Ishikawa (cell line): Measurements from ENCODE around the gene RUNX1.

Experiments used
- CEBPB ChIP-seq: IDR thresholded peaks from 2 replicates; pipeline ENCODE4 v1.6.1; 2012
- CREB1 ChIP-seq: IDR thresholded peaks from 2 replicates; pipeline ENCODE4 v1.6.1; 2012; ENCODE audit warnings: low read depth
- EGR1 ChIP-seq: IDR thresholded peaks from 2 replicates; pipeline ENCODE4 v1.6.1; 2012
- EP300 ChIP-seq: IDR thresholded peaks from 2 replicates; pipeline ENCODE4 v1.6.1; 2012; ENCODE audit warnings: borderline replicate concordance
- FOXM1 ChIP-seq: IDR thresholded peaks from 2 replicates; pipeline ENCODE4 v1.6.1; 2012; ENCODE audit warnings: low read depth, borderline replicate concordance
- MAX ChIP-seq: IDR thresholded peaks from 2 replicates; pipeline ENCODE4 v1.6.1; 2012
- NFIC ChIP-seq: IDR thresholded peaks from 2 replicates; pipeline ENCODE4 v1.6.1; 2012
- RAD21 ChIP-seq: IDR thresholded peaks from 2 replicates; pipeline ENCODE4 v1.6.1; 2012; ENCODE audit warnings: low read depth
- REST ChIP-seq: IDR thresholded peaks from 2 replicates; pipeline ENCODE4 v1.6.1; 2012; ENCODE audit warnings: low read depth, mild to moderate bottlenecking
- TAF1 ChIP-seq: IDR thresholded peaks from 2 replicates; pipeline ENCODE4 v1.6.1; 2012; ENCODE audit warnings: low read depth, mild to moderate bottlenecking
- TCF12 ChIP-seq: IDR thresholded peaks from 2 replicates; pipeline ENCODE4 v1.6.1; 2012; ENCODE audit warnings: low read depth
- TEAD4 ChIP-seq: IDR thresholded peaks from 2 replicates; pipeline ENCODE4 v1.6.1; 2012
- USF1 ChIP-seq: IDR thresholded peaks from 2 replicates; pipeline ENCODE4 v1.6.1; 2012
- YY1 ChIP-seq: IDR thresholded peaks from 2 replicates; pipeline ENCODE4 v1.6.1; 2012; ENCODE audit warnings: low read depth
- ZBTB7A ChIP-seq: IDR thresholded peaks from 2 replicates; pipeline ENCODE4 v1.6.1; 2012; ENCODE audit warnings: low read depth

RUNX1 gene

GRCh38 chr21:34923626-34924025, 125.5 kb downstream of the RUNX1 start:
- TF ChIP-seq ZBTB7A = no peak
- TF ChIP-seq EP300 = no peak
- TF ChIP-seq YY1 = no peak
- TF ChIP-seq EGR1 = no peak
- no peak for TF ChIP-seq REST
- no peak for TF ChIP-seq USF1
- TF ChIP-seq NFIC = no peak
- no peak for TF ChIP-seq TEAD4
- no peak for TF ChIP-seq CEBPB
- no peak for TF ChIP-seq CREB1
- TF ChIP-seq MAX = no peak
- TF ChIP-seq TAF1 = no peak
- TF ChIP-seq TCF12 = no peak

- TF ChIP-seq EGR1 (no peak), EP300 (no peak), YY1 (no peak), CEBPB (no peak), TCF12 (no peak)
These were observed 125.9 kb downstream of the RUNX1 start for GRCh38 chr21:34923202-34923601.

GRCh38 chr21:34922479-34922878, 126.6 kb downstream of the RUNX1 start:
- TF ChIP-seq CREB1 = no peak
- TF ChIP-seq TAF1 = no peak
- TF ChIP-seq MAX = no peak
- TF ChIP-seq NFIC = no peak
- no peak for TF ChIP-seq RAD21
- TF ChIP-seq REST = no peak
- no peak for TF ChIP-seq CEBPB

GRCh38 chr21:34921151-34921550, 128.0 kb downstream of the RUNX1 start:
- TF ChIP-seq ZBTB7A = no peak
- TF ChIP-seq FOXM1 = no peak
- no peak for TF ChIP-seq EP300
- TF ChIP-seq YY1 = no peak
- no peak for TF ChIP-seq USF1
- no peak for TF ChIP-seq CEBPB
- no peak for TF ChIP-seq NFIC
- no peak for TF ChIP-seq CREB1
- no peak for TF ChIP-seq TEAD4
- TF ChIP-seq TCF12 = no peak
- TF ChIP-seq MAX = no peak
- TF ChIP-seq RAD21 = no peak
- no peak for TF ChIP-seq TAF1
- no peak for TF ChIP-seq EGR1
- TF ChIP-seq REST = no peak

- no peak for TF ChIP-seq RAD21
- no peak for TF ChIP-seq TCF12
- no peak for TF ChIP-seq EGR1
- no peak for TF ChIP-seq MAX
- no peak for TF ChIP-seq REST
- no peak for TF ChIP-seq EP300
- no peak for TF ChIP-seq USF1
- no peak for TF ChIP-seq ZBTB7A
- TF ChIP-seq NFIC = no peak
- no peak for TF ChIP-seq TAF1
- no peak for TF ChIP-seq YY1
- TF ChIP-seq CEBPB = no peak
- TF ChIP-seq CREB1 = no peak
- TF ChIP-seq TEAD4 = no peak
These were observed 129.7 kb downstream of the RUNX1 start for GRCh38 chr21:34919406-34919805.
